ENCODE results near the gene ST8SIA4. TPM values are rescaled to one million over a fixed set of nuclear protein-coding genes. Genes with fewer than 3 reads are reported as not detected.

The ST8SIA4 gene
- total RNA-seq, 1 experiment from 2014 or later: 0.41 TPM

- no peaks in the 10 kb centered on the region for H3K4me1 ChIP-seq (ENCODE audit: control insufficient read depth, insufficient read depth, low read length)
- ChIA-PET CTCF (no interaction called here), POLR2A (no interaction called here)
- ATAC-seq: no peak
- no peak overlapping the region for H3K27ac ChIP-seq (ENCODE audit: low read length)
- in situ Hi-C loops (cut with HindIII; ENCODE audit: low pct_unique_long_range_greater_than_20kb, low sequenced_read_pairs) (no loop called here), intact Hi-C loops (cut with micrococcal nuclease; ENCODE audit: unreplicated experiment) (loop anchor here (10.0 kb wide), 1 partner anchor 619 kb away; no protein-coding TSS in a partner anchor)
- DNase-seq (ENCODE audit: low read depth, low spot score): no peak
- no peaks in the 10 kb centered on the region for H3K27me3 ChIP-seq (ENCODE audit: control insufficient read depth, insufficient read depth, low read length)
- H3K4me3 ChIP-seq (ENCODE audit: low read depth in 2 of 2, low read length in 2 of 2): no peak overlapping the region
- H3K36me3 ChIP-seq (ENCODE audit: control insufficient read depth, insufficient read depth, low read length): no peaks in the 10 kb centered on the region
- TF ChIP-seq TCF7L2 (IDR thresholded peaks at IDR 0.05; ENCODE audit: low read depth, low read length) (no peak), POLR2AphosphoS5 (IDR thresholded peaks at IDR 0.05; ENCODE audit: low read depth, low read length) (no peak), REST (IDR thresholded peaks at IDR 0.05; ENCODE audit: insufficient read depth in 1 of 2, low read depth in 2 of 2, low read length in 1 of 2) (no peak), CTCF (IDR thresholded peaks at IDR 0.05) (no peak), SIN3A (IDR thresholded peaks at IDR 0.05; ENCODE audit: borderline replicate concordance, insufficient read depth, low read depth, low read length) (no peak)
- H3K9me3 ChIP-seq (ENCODE audit: control insufficient read depth, insufficient read depth, low read depth, low read length): no peaks in the 10 kb centered on the region
- BruUV-seq (replicated peaks): no TSS peak
Observed at GRCh38 chr5:100775533-100775855, 127.6 kb downstream of the ST8SIA4 start.

GRCh38 chr5:100772548-100772947 is 130.5 kb downstream of the ST8SIA4 start:
- no peak for DNase-seq (ENCODE audit: low read depth, low spot score)
- POLR2A ChIA-PET: no interaction called here
- in situ Hi-C loops (cut with HindIII; ENCODE audit: low pct_unique_long_range_greater_than_20kb, low sequenced_read_pairs): no loop called here
- CTCF ChIA-PET: no interaction called here
- Histone ChIP-seq H3K9me3 (ENCODE audit: control insufficient read depth, insufficient read depth, low read depth, low read length) (no peaks in the 10 kb centered on the region), H3K27ac (ENCODE audit: low read length) (no peak overlapping the region), H3K36me3 (ENCODE audit: control insufficient read depth, insufficient read depth, low read length) (no peaks in the 10 kb centered on the region), H3K4me3 (ENCODE audit: low read depth in 2 of 2, low read length in 2 of 2) (no peak overlapping the region), H3K27me3 (ENCODE audit: control insufficient read depth, insufficient read depth, low read length) (no peaks in the 10 kb centered on the region), H3K4me1 (ENCODE audit: control insufficient read depth, insufficient read depth, low read length) (no peaks in the 10 kb centered on the region)
- no peak for ATAC-seq
- TF ChIP-seq REST (IDR thresholded peaks at IDR 0.05; ENCODE audit: insufficient read depth in 1 of 2, low read depth in 2 of 2, low read length in 1 of 2) (no peak), SIN3A (IDR thresholded peaks at IDR 0.05; ENCODE audit: borderline replicate concordance, insufficient read depth, low read depth, low read length) (no peak), TCF7L2 (IDR thresholded peaks at IDR 0.05; ENCODE audit: low read depth, low read length) (no peak), POLR2AphosphoS5 (IDR thresholded peaks at IDR 0.05; ENCODE audit: low read depth, low read length) (no peak), CTCF (IDR thresholded peaks at IDR 0.05) (no peak)
- intact Hi-C loops (cut with micrococcal nuclease; ENCODE audit: unreplicated experiment): loop anchor here (10.0 kb wide), 1 partner anchor 622 kb away; no protein-coding TSS in a partner anchor
- no TSS peak for BruUV-seq (replicated peaks)

Measured in Panc1 (cell line).